K562 (cell line): ENCODE results near the gene CCDC82. TPM values are rescaled to one million over a fixed set of nuclear protein-coding genes. Genes with fewer than 3 reads are reported as not detected.

Experiments used
- ATAC-seq: fragments of 200-7000 bp; cut with Tn5 transposase; 3 replicates; pipeline ENCODE4 v1.9.1; 2020; ENCODE audit warnings: moderate library complexity
- BruUV-seq: library from RNA; stranded (reverse); fragments of 400-500 nt; replicated peaks from 2 replicates; lab custom pipeline; 2021; lab: Mats Ljungman, UMichigan
- CTCF ChIA-PET: fragments of 300-600 bp; formaldehyde crosslinking; extraction: SDS; loops from one replicate; lab custom pipeline; 2021; ENCODE audit warnings: low intra/inter-chr PET ratio; lab: Yijun Ruan, JAX
- POLR2A ChIA-PET: fragments of 300-600, 350-650 bp; sonication (Branson Sonifier 250); formaldehyde crosslinking; extraction: SDS; loops from one replicate; lab custom pipeline; 2021; ENCODE audit warnings: antibody characterized with exemption, inconsistent platforms; lab: Yijun Ruan, JAX
- DNase-seq, 4 experiments: peaks; one replicate each; pipeline versions ENCODE4 v3.0.0 to v3.0.0-alpha.2; 2011 to 2018; ENCODE audit warnings: low spot score in 3 of 4, mixed read lengths in 3 of 4; ENCODE audit errors: extremely low read depth in 1 of 4
- FAIRE-seq: peaks from 2 replicates; lab custom pipeline; 2011; peaks lifted over from hg19 to GRCh38; lab: Jason Lieb, UNC
- H2AFZ ChIP-seq: 2 replicates; pipeline ENCODE4 v1.6.0; 2011; ENCODE audit warnings: low read depth, low read length, control low read depth, inconsistent platforms
- H3K27ac ChIP-seq: fragments of 200-600 bp; 3 replicates; pipeline ENCODE4 v1.8.0; 2011; ENCODE audit warnings: low read depth, mild to moderate bottlenecking, control low read depth, inconsistent platforms, low read length, moderate library complexity, mixed read lengths; ENCODE audit errors: extremely low read depth
- H3K27me3 ChIP-seq, 2 experiments: fragments of 300-600 bp in 1 of 2; 2 replicates in 1 of 2; 3 replicates in 1 of 2; pipeline versions ENCODE4 v1.6.0 to v1.8.0; 2011; ENCODE audit warnings: inconsistent platforms in 2 of 2, low read length in 2 of 2, mild to moderate bottlenecking in 1 of 2, mixed read lengths in 1 of 2, moderate library complexity in 1 of 2; ENCODE audit not compliant: control insufficient read depth in 2 of 2, insufficient read depth in 2 of 2
- H3K36me3 ChIP-seq: fragments of 300-600 bp; 3 replicates; pipeline ENCODE4 v1.8.0; 2011; ENCODE audit warnings: mild to moderate bottlenecking, low read length, inconsistent platforms; ENCODE audit not compliant: control insufficient read depth, insufficient read depth
- H3K4me1 ChIP-seq, 2 experiments: fragments of 200-600 bp in 1 of 2; replicated peaks in 1 of 2; 2 replicates in 1 of 2; 3 replicates in 1 of 2; pipeline versions ENCODE4 v1.5.1 to v1.8.0; 2011; ENCODE audit warnings: inconsistent platforms in 2 of 2, low read length in 2 of 2, mild to moderate bottlenecking in 1 of 2, mixed read lengths in 1 of 2, moderate library complexity in 1 of 2; ENCODE audit not compliant: control insufficient read depth in 2 of 2, insufficient read depth in 2 of 2
- H3K4me2 ChIP-seq: 2 replicates; pipeline ENCODE4 v1.6.1; 2011; ENCODE audit warnings: low read length, control low read depth, inconsistent platforms, mixed read lengths; ENCODE audit not compliant: insufficient read depth
- H3K4me3 ChIP-seq: fragments of 200-600 bp; sonication (generic), shearing (Covaris generic); 2 replicates; pipeline ENCODE4 v1.5.1; 2016; ENCODE audit warnings: control low read depth, inconsistent platforms
- H3K79me2 ChIP-seq: fragments of 200-600 bp; 3 replicates; pipeline ENCODE4 v1.8.0; 2011; ENCODE audit warnings: low read length, inconsistent platforms; ENCODE audit not compliant: control insufficient read depth, insufficient read depth
- H3K9ac ChIP-seq, 2 experiments: 2 replicates each; pipeline versions ENCODE4 v1.6.0 to v1.6.1; 2011; ENCODE audit warnings: low read depth in 2 of 2, low read length in 2 of 2, control low read depth in 1 of 2, inconsistent platforms in 1 of 2, mild to moderate bottlenecking in 1 of 2, mixed read lengths in 1 of 2; ENCODE audit not compliant: insufficient read depth in 1 of 2
- H3K9me1 ChIP-seq: one replicate; pipeline ENCODE4 v1.6.0; 2011; ENCODE audit warnings: inconsistent platforms, mild to moderate bottlenecking, low read length, moderate library complexity; ENCODE audit not compliant: control insufficient read depth, insufficient read depth
- H3K9me3 ChIP-seq: replicated peaks from 2 replicates; pipeline ENCODE4 v1.5.1; 2011; ENCODE audit warnings: low read depth, low read length, inconsistent platforms; ENCODE audit not compliant: control insufficient read depth, insufficient read depth
- H4K20me1 ChIP-seq: replicated peaks from 2 replicates; pipeline ENCODE4 v1.6.1; 2011; ENCODE audit warnings: low read length, inconsistent platforms, mixed read lengths; ENCODE audit not compliant: control insufficient read depth, insufficient read depth
- AFF1 ChIP-seq, 2 experiments: fragments of 450-650 bp; IDR thresholded peaks; 2 replicates each; pipeline ENCODE4 v1.6.1; 2018; ENCODE audit warnings: mild to moderate bottlenecking in 2 of 2, low read depth in 1 of 2; ENCODE audit not compliant: partially characterized antibody in 2 of 2
- CBFA2T3 ChIP-seq: fragments of 450-650 bp; IDR thresholded peaks from 2 replicates; pipeline ENCODE4 v1.6.1; 2017
- GABPB1 ChIP-seq: sonication (generic); formaldehyde crosslinking; IDR thresholded peaks from 2 replicates; pipeline ENCODE4 v1.8.0; 2022; ENCODE audit warnings: mild to moderate bottlenecking, missing genetic modification reagents
- L3MBTL2 ChIP-seq: fragments of 450-650 bp; IDR thresholded peaks from 2 replicates; pipeline ENCODE4 v1.6.1; 2016; ENCODE audit warnings: mild to moderate bottlenecking, moderate library complexity
- POLR2H ChIP-seq: IDR thresholded peaks from 2 replicates; pipeline ENCODE4 v1.6.1; 2016; ENCODE audit warnings: missing genetic modification characterization, low read depth, mild to moderate bottlenecking, control low read depth, missing compliant biosample characterization, moderate library complexity
- ZNF140 ChIP-seq: fragments of 250-450 bp; sonication (Bioruptor Pico); IDR thresholded peaks from 2 replicates; pipeline ENCODE4 v1.8.0; 2021; ENCODE audit warnings: moderate library complexity, mild to moderate bottlenecking, inconsistent platforms
- ZNF23 ChIP-seq: fragments of 250-450 bp; sonication (Bioruptor Pico); IDR thresholded peaks from 2 replicates; pipeline ENCODE4 v1.4.0; 2020; ENCODE audit warnings: mild to moderate bottlenecking
- WGBS: fragments of 100-300 bp; shearing (Covaris generic); methylation state at CpG from one replicate; pipeline ENCODE4 v1.1.6; 2016; ENCODE audit warnings: low coverage, mixed read lengths; ENCODE audit not compliant: insufficient coverage; ENCODE audit errors: missing lambda C conversion rate; 5-methylcytosine and 5-hydroxymethylcytosine counted together
- in situ Hi-C: fragments of 300-500 bp; cut with MboI; formaldehyde crosslinking; loops from 4 replicates; pipeline ENCODE4 v1.15.0; 2018; ENCODE audit warnings: inconsistent platforms, mixed read lengths
- intact Hi-C: fragments of 100-400 bp; cut with micrococcal nuclease; formaldehyde crosslinking; loops from 2 replicates; pipeline ENCODE4 v1.14.2; 2022
- polyA plus RNA-seq, 8 experiments: library from polyadenylated mRNA; depleted of rRNA in 4 of 8; stranded (reverse) in 5 of 8; unstranded in 3 of 8; fragments of >200 nt; fragmentation: Nextera tagmentation in 2 of 8; fragmentation: Illumina TruSeq in 1 of 8; extraction: Ambion mirVana in 2 of 8; extraction: Trizol in 1 of 8; gene quantifications; 2 replicates each; pipeline versions ENCODE4 v1.2.1 to v1.2.3, GENCODE V29; 2011 to 2014; ENCODE audit warnings: inconsistent platforms in 1 of 8, missing spikeins in 1 of 8
- total RNA-seq, 7 experiments: library from RNA; depleted of rRNA in 6 of 7; stranded (reverse); fragments of >200 nt in 6 of 7; fragmentation: Illumina TruSeq in 2 of 7; extraction: Trizol in 2 of 7; gene quantifications; 2 replicates each; pipeline versions ENCODE4 v1.2.1 to v1.2.3, GENCODE V29; 2011 to 2021; ENCODE audit warnings: low replicate concordance in 1 of 7
- TF ChIP-seq, protein P1 (sequence below), 2 experiments: fragments of 450-650 bp in 1 of 2; IDR thresholded peaks; 2 replicates each; pipeline ENCODE4 v1.6.1; 2011 to 2017; ENCODE audit warnings: low read depth in 2 of 2, antibody characterized with exemption in 1 of 2, borderline replicate concordance in 1 of 2, low read length in 1 of 2, mild to moderate bottlenecking in 1 of 2, mixed read lengths in 1 of 2; ENCODE audit not compliant: control insufficient read depth in 1 of 2

CCDC82 gene
- total and polyA plus RNA-seq, 9 of the 15 experiments (the other 6 are each of a cell fraction or from before 2014, with no cell fraction given): 12.5 to 51.3 (median 24.5) TPM

DNA sequence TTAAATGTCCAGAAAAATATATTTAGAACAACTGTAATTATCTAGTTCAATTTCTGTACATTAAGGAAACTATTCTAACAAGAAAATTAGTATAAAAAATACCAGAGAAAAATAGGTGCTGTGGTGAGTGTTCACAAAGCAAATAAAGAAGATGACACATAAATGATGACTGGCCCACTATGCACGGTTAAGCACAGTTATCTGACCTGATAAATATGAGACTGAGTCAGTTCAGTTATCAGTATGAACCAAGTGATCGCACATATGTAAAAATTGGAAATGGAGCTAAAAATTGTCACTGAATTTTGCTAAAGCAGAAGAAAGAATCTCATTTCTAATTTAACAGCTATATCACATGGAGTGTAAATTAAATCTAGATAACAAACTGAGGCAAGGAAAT lies 27.9 kb downstream of the CCDC82 start (continued):
- TF ChIP-seq CBFA2T3 (peak; percentile 80), POLR2H (tag) (0 out of 2 replicates have a peak, but pooled peaks have one; percentile 21)

GRCh38 chr11:96358321-96358720 lies 31.4 kb downstream of the CCDC82 start:
- POLR2A ChIA-PET: no interaction called here
- 96% methylated on average over 2 of the region's 3 CpGs for WGBS
- intact Hi-C loops: no loop called here
- H3K4me3 ChIP-seq: no peak overlapping the region
- H3K27me3 ChIP-seq: no peaks in the 10 kb centered on the region
- peaks cover 35% of the 10 kb centered on the region for H3K36me3 ChIP-seq
- no peak overlapping the region for H3K9ac ChIP-seq
- H3K79me2 ChIP-seq: no peaks in the 10 kb centered on the region
- ATAC-seq (no peak), DNase-seq (no peak), FAIRE-seq (no peak)
- H3K9me1 ChIP-seq: no peaks in the 10 kb centered on the region
- in situ Hi-C loops: no loop called here
- H4K20me1 ChIP-seq: no peaks in the 10 kb centered on the region
- H2AFZ ChIP-seq: no peak overlapping the region
- H3K4me1 ChIP-seq: peaks cover 0 to 10% of the 10 kb centered on the region in 2 experiments; a peak in 2 of 5 replicates
- no peak overlapping the region for H3K4me2 ChIP-seq
- H3K9me3 ChIP-seq: no peaks in the 10 kb centered on the region; the same call in 1 of the 2 replicates
- H3K27ac ChIP-seq: no peak overlapping the region
- TF ChIP-seq L3MBTL2: no peak
- TF ChIP-seq AFF1 (IDR thresholded peaks at IDR 0.05; ENCODE audit: low read depth in 1 of 2, partially characterized antibody in 2 of 2): no peak
- TF ChIP-seq ZNF140 (CRISPR knock-in tag): no peak
- no peak for TF ChIP-seq GABPB1 (CRISPR knock-in tag)
- TF ChIP-seq, protein P1, sequence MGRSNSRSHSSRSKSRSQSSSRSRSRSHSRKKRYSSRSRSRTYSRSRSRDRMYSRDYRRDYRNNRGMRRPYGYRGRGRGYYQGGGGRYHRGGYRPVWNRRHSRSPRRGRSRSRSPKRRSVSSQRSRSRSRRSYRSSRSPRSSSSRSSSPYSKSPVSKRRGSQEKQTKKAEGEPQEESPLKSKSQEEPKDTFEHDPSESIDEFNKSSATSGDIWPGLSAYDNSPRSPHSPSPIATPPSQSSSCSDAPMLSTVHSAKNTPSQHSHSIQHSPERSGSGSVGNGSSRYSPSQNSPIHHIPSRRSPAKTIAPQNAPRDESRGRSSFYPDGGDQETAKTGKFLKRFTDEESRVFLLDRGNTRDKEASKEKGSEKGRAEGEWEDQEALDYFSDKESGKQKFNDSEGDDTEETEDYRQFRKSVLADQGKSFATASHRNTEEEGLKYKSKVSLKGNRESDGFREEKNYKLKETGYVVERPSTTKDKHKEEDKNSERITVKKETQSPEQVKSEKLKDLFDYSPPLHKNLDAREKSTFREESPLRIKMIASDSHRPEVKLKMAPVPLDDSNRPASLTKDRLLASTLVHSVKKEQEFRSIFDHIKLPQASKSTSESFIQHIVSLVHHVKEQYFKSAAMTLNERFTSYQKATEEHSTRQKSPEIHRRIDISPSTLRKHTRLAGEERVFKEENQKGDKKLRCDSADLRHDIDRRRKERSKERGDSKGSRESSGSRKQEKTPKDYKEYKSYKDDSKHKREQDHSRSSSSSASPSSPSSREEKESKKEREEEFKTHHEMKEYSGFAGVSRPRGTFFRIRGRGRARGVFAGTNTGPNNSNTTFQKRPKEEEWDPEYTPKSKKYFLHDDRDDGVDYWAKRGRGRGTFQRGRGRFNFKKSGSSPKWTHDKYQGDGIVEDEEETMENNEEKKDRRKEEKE (IDR thresholded peaks at IDR 0.05; ENCODE audit: borderline replicate concordance in 1 of 2, control insufficient read depth in 1 of 2, low read depth in 2 of 2, low read length in 1 of 2): no peak
- no peak for TF ChIP-seq ZNF23 (CRISPR knock-in tag)
- CTCF ChIA-PET: no interaction called here
- BruUV-seq: no TSS peak
